GM18499 (cell line): Measurements from ENCODE around the gene GPATCH8.

ENCODE experiments used
- ATAC-seq: cut with Tn5 transposase; IDR thresholded peaks from one replicate; pipeline ENCODE4 v1.9.1; 2021; ENCODE audit warnings: moderate number of reproducible peaks; ENCODE audit not compliant: insufficient read depth, unreplicated experiment

Gene GPATCH8

GRCh38 chr17:44464037-44464436, 39.2 kb downstream of the GPATCH8 start:
- ATAC-seq, result no peak

GRCh38 chr17:44451832-44452231, 51.4 kb downstream of the GPATCH8 start:
- ATAC-seq, result no peak

- ATAC-seq, result no peak
These were observed 52.1 kb downstream of the GPATCH8 start for GRCh38 chr17:44451016-44451627.

- no peak for ATAC-seq
These were observed 54.8 kb downstream of the GPATCH8 start for GRCh38 chr17:44448412-44448811.

GRCh38 chr17:44444735-44445105, 58.5 kb downstream of the GPATCH8 start:
- no peak for ATAC-seq

GRCh38 chr17:44442806-44443205, 60.4 kb downstream of the GPATCH8 start:
- no peak for ATAC-seq

- ATAC-seq, result no peak
These were observed 64.0 kb downstream of the GPATCH8 start for GRCh38 chr17:44439168-44439567.

GRCh38 chr17:44438636-44439035, 64.6 kb downstream of the GPATCH8 start:
- no peak for ATAC-seq

GRCh38 chr17:44436336-44436735, 66.9 kb downstream of the GPATCH8 start:
- ATAC-seq, result no peak

GRCh38 chr17:44432254-44433157, 70.7 kb downstream of the GPATCH8 start:
- no peak for ATAC-seq

- ATAC-seq, result no peak
These were observed 78.3 kb downstream of the GPATCH8 start for GRCh38 chr17:44424828-44425461.

GRCh38 chr17:44417553-44417952, 85.7 kb downstream of the GPATCH8 start:
- ATAC-seq, result no peak

GRCh38 chr17:44416558-44417289, 86.5 kb downstream of the GPATCH8 start:
- no peak for ATAC-seq

- no peak for ATAC-seq
These were observed 88.6 kb downstream of the GPATCH8 start for GRCh38 chr17:44414394-44415155.

- no peak for ATAC-seq
These were observed 93.7 kb downstream of the GPATCH8 start for GRCh38 chr17:44409309-44410028.

- ATAC-seq, result no peak
These were observed 94.4 kb downstream of the GPATCH8 start for GRCh38 chr17:44408786-44409185.

GRCh38 chr17:44402564-44403172, 100.5 kb downstream of the GPATCH8 start:
- ATAC-seq, result no peak

GRCh38 chr17:44400226-44400847, 102.9 kb downstream of the GPATCH8 start:
- ATAC-seq, result no peak
